H9 (cell line): ENCODE data around the gene CRACR2A. TPM values are rescaled to one million over a fixed set of nuclear protein-coding genes. Genes with fewer than 3 reads are reported as not detected.

Source experiments
- DNase-seq: peaks from one replicate; pipeline ENCODE4 v3.0.0-alpha.2; 2017
- H2AFZ ChIP-seq: one replicate; pipeline ENCODE4 v1.6.1; 2013; ENCODE audit warnings: mild to moderate bottlenecking, low read length, control low read depth, moderate library complexity
- H2AK5ac ChIP-seq: 2 replicates; pipeline ENCODE4 v1.6.1; 2013; ENCODE audit warnings: low read length, control low read depth, mixed read lengths; ENCODE audit not compliant: insufficient read length
- H2BK120ac ChIP-seq: one replicate; pipeline ENCODE4 v1.6.1; 2013; ENCODE audit warnings: low read depth, mild to moderate bottlenecking, low read length, control low read depth, inconsistent platforms; ENCODE audit not compliant: poor library complexity, severe bottlenecking
- H2BK12ac ChIP-seq: 2 replicates; pipeline ENCODE4 v1.6.1; 2013; ENCODE audit warnings: low read length, control low read depth, mixed read lengths, low read depth; ENCODE audit not compliant: insufficient read length
- H2BK15ac ChIP-seq: 2 replicates; pipeline ENCODE4 v1.6.1; 2013; ENCODE audit warnings: low read depth, low read length, control low read depth
- H2BK20ac ChIP-seq: one replicate; pipeline ENCODE4 v1.6.1; 2013; ENCODE audit warnings: low read depth, mild to moderate bottlenecking, low read length, control low read depth, inconsistent platforms; ENCODE audit not compliant: poor library complexity, severe bottlenecking
- H2BK5ac ChIP-seq: 2 replicates; pipeline ENCODE4 v1.6.1; 2013; ENCODE audit warnings: low read length, control low read depth, mixed read lengths; ENCODE audit not compliant: insufficient read length
- H3K14ac ChIP-seq: 2 replicates; pipeline ENCODE4 v1.6.1; 2013; ENCODE audit warnings: low read length, control low read depth; ENCODE audit not compliant: insufficient read depth
- H3K18ac ChIP-seq: 2 replicates; pipeline ENCODE4 v1.6.1; 2013; ENCODE audit warnings: low read depth, mild to moderate bottlenecking, mixed read lengths, low read length, control low read depth; ENCODE audit not compliant: insufficient read length
- H3K23ac ChIP-seq: 2 replicates; pipeline ENCODE4 v1.6.1; 2013; ENCODE audit warnings: low read length, control low read depth, mixed read lengths, low read depth; ENCODE audit not compliant: insufficient read length
- H3K23me2 ChIP-seq: 2 replicates; pipeline ENCODE4 v1.6.1; 2013; ENCODE audit warnings: low read depth, mild to moderate bottlenecking, mixed read lengths, low read length, control low read depth; ENCODE audit not compliant: insufficient read length, poor library complexity, severe bottlenecking
- H3K27ac ChIP-seq: 2 replicates; pipeline ENCODE4 v1.5.1; 2013; ENCODE audit warnings: low read length, control low read depth, mixed read lengths, low read depth; ENCODE audit not compliant: insufficient read length
- H3K27me3 ChIP-seq: 2 replicates; pipeline ENCODE4 v1.6.1; 2013; ENCODE audit warnings: low read length, control low read depth, inconsistent platforms; ENCODE audit not compliant: insufficient read depth
- H3K4ac ChIP-seq: 2 replicates; pipeline ENCODE4 v1.6.1; 2013; ENCODE audit warnings: low read depth, mild to moderate bottlenecking, control low read depth, inconsistent platforms, low read length, moderate library complexity
- H3K4me1 ChIP-seq: 2 replicates; pipeline ENCODE4 v1.6.1; 2013; ENCODE audit warnings: low read length, control low read depth, inconsistent platforms; ENCODE audit not compliant: insufficient read depth
- H3K4me2 ChIP-seq: 2 replicates; pipeline ENCODE4 v1.6.1; 2013; ENCODE audit warnings: low read length, control low read depth, mixed read lengths; ENCODE audit not compliant: insufficient read length, insufficient read depth
- H3K56ac ChIP-seq: 2 replicates; pipeline ENCODE4 v1.6.1; 2013; ENCODE audit warnings: low read depth, mild to moderate bottlenecking, mixed read lengths, low read length, control low read depth; ENCODE audit not compliant: insufficient read length
- H3K79me1 ChIP-seq: 2 replicates; pipeline ENCODE4 v1.6.1; 2013; ENCODE audit warnings: low read depth, mild to moderate bottlenecking, moderate library complexity, low read length, control low read depth, inconsistent platforms; ENCODE audit not compliant: insufficient read depth, poor library complexity, severe bottlenecking
- H3K79me2 ChIP-seq: 2 replicates; pipeline ENCODE4 v1.6.1; 2013; ENCODE audit warnings: low read length, control low read depth, inconsistent platforms; ENCODE audit not compliant: insufficient read depth
- H3K9ac ChIP-seq: 2 replicates; pipeline ENCODE4 v1.6.1; 2013; ENCODE audit warnings: low read length, control low read depth, mixed read lengths; ENCODE audit not compliant: insufficient read length; ENCODE audit errors: extremely low read depth
- H3K9me3 ChIP-seq: one replicate; pipeline ENCODE4 v1.6.1; 2013; ENCODE audit warnings: low read depth, low read length, inconsistent platforms; ENCODE audit not compliant: control insufficient read depth
- H3T11ph ChIP-seq: one replicate; pipeline ENCODE4 v1.6.1; 2013; ENCODE audit warnings: mild to moderate bottlenecking, low read length, control low read depth, inconsistent platforms
- H4K20me1 ChIP-seq: one replicate; pipeline ENCODE4 v1.6.1; 2013; ENCODE audit not compliant: control insufficient read depth, insufficient read length, insufficient read depth
- H4K5ac ChIP-seq: 2 replicates; pipeline ENCODE4 v1.6.1; 2013; ENCODE audit warnings: low read depth, mild to moderate bottlenecking, mixed read lengths, low read length, control low read depth; ENCODE audit not compliant: insufficient read length
- H4K8ac ChIP-seq: replicated peaks from 2 replicates; pipeline ENCODE4 v1.6.1; 2013; ENCODE audit warnings: low read length, control low read depth, mixed read lengths, low read depth; ENCODE audit not compliant: insufficient read length
- H4K91ac ChIP-seq: 2 replicates; pipeline ENCODE4 v1.6.1; 2013; ENCODE audit warnings: low read depth, mild to moderate bottlenecking, moderate library complexity, mixed read lengths, low read length, control low read depth; ENCODE audit not compliant: insufficient read length
- H3K27ac Mint-ChIP-seq, 3 experiments: 2 replicates in 2 of 3; 3 replicates in 1 of 3; pipeline ENCODE4 v1.8.0; 2020 to 2021; ENCODE audit warnings: mixed read lengths in 3 of 3, mild to moderate bottlenecking in 1 of 3, moderate library complexity in 1 of 3
- H3K27me3 Mint-ChIP-seq: 2 replicates; pipeline ENCODE4 v1.8.0; 2021; ENCODE audit warnings: low read depth, mild to moderate bottlenecking, moderate library complexity, mixed read lengths
- H3K36me3 Mint-ChIP-seq, 3 experiments: 2 replicates in 2 of 3; 3 replicates in 1 of 3; pipeline ENCODE4 v1.8.0; 2020 to 2021; ENCODE audit warnings: low read depth in 3 of 3, mixed read lengths in 3 of 3; ENCODE audit not compliant: insufficient read depth in 1 of 3
- H3K4me1 Mint-ChIP-seq, 2 experiments: 2 replicates each; pipeline ENCODE4 v1.8.0; 2020; ENCODE audit warnings: mixed read lengths in 2 of 2
- H3K4me3 Mint-ChIP-seq, 2 experiments: 2 replicates in 1 of 2; 3 replicates in 1 of 2; pipeline ENCODE4 v1.8.0; 2020 to 2021; ENCODE audit warnings: mild to moderate bottlenecking in 2 of 2, mixed read lengths in 2 of 2, moderate library complexity in 1 of 2
- H3K9me3 Mint-ChIP-seq, 2 experiments: 2 replicates in 1 of 2; 3 replicates in 1 of 2; pipeline ENCODE4 v1.8.0; 2020; ENCODE audit warnings: mild to moderate bottlenecking in 2 of 2, mixed read lengths in 2 of 2, moderate library complexity in 1 of 2
- CTCF ChIP-seq: fragments of 200-600 bp; sonication (generic); conservative IDR thresholded peaks from 3 replicates; pipeline ENCODE4 v1.8.0; 2021; ENCODE audit warnings: antibody characterized with exemption, mild to moderate bottlenecking
- WGBS: extraction: QIAGEN DNeasy Blood & Tissue Kit; methylation state at CpG from one replicate; pipeline ENCODE4 v1.1.7; 2013; ENCODE audit warnings: missing lambda C conversion rate, low lambda C conversion rate, mixed read lengths; ENCODE audit not compliant: insufficient read length; ENCODE audit errors: extremely low coverage; 5-methylcytosine and 5-hydroxymethylcytosine counted together
- total RNA-seq: library from RNA; stranded (reverse); gene quantifications from 2 replicates; pipeline ENCODE4 v1.2.1, GENCODE V29; 2021

The CRACR2A gene
- total RNA-seq, 1 experiment from 2014 or later, result 2.0 TPM

- H2BK120ac ChIP-seq, result no peak overlapping the region
- no peak overlapping the region for H3K9ac ChIP-seq
- H2BK12ac ChIP-seq, result no peak overlapping the region
- H4K91ac ChIP-seq, result no peak overlapping the region
- H3K27ac ChIP-seq, result no peak overlapping the region
- H2BK15ac ChIP-seq, result no peak overlapping the region
- H3K79me2 ChIP-seq, result no peaks in the 10 kb centered on the region
- H3K9me3 ChIP-seq, result no peaks in the 10 kb centered on the region
- H2BK5ac ChIP-seq, result no peak overlapping the region
- no peak overlapping the region for H2AK5ac ChIP-seq
- no peaks in the 10 kb centered on the region for H3K27me3 ChIP-seq
- H3K79me1 ChIP-seq, result no peaks in the 10 kb centered on the region
- H3K27ac Mint-ChIP-seq, result no peak overlapping the region; a peak in 2 of 7 replicates
- H3K4me1 Mint-ChIP-seq, result peaks cover 2 to 13% of the 10 kb centered on the region in 2 experiments; a peak in 3 of 4 replicates
- no peak for TF ChIP-seq CTCF
- WGBS, result no CpG with 5 or more reads among the region's 14 CpGs
- H4K5ac ChIP-seq, result no peak overlapping the region
- no peak overlapping the region for H3K4me3 Mint-ChIP-seq
- H3K4ac ChIP-seq, result no peak overlapping the region
- no peaks in the 10 kb centered on the region for H3K23me2 ChIP-seq
- H3K14ac ChIP-seq, result no peak overlapping the region
- H4K20me1 ChIP-seq, result no peaks in the 10 kb centered on the region
- H3T11ph ChIP-seq, result no peak overlapping the region
- H3K18ac ChIP-seq, result no peak overlapping the region
- H3K56ac ChIP-seq, result no peak overlapping the region
- H4K8ac ChIP-seq, result no peak overlapping the region
- DNase-seq, result no peak
- no peaks in the 10 kb centered on the region; the same call in none of the 2 replicates for H3K27me3 Mint-ChIP-seq
- H2AFZ ChIP-seq, result no peak overlapping the region
- no peaks in the 10 kb centered on the region for H3K9me3 Mint-ChIP-seq
- H3K4me1 ChIP-seq, result no peaks in the 10 kb centered on the region; the same call in 1 of the 2 replicates
- no peaks in the 10 kb centered on the region for H3K36me3 Mint-ChIP-seq
- H3K4me2 ChIP-seq, result no peak overlapping the region
- H3K23ac ChIP-seq, result no peak overlapping the region
- no peak overlapping the region for H2BK20ac ChIP-seq
Observed at GRCh38 chr12:3629057-3629830, 123.7 kb downstream of the CRACR2A start.
